H1 (cell line): ENCODE results near the gene PDE1A. TPM values are rescaled to one million over a fixed set of nuclear protein-coding genes. Genes with fewer than 3 reads are reported as not detected.

Source experiments
- CBX8 ChIP-seq: fragments of 300-800, 300-1000 bp; sonication (generic); IDR thresholded peaks from 2 replicates; pipeline ENCODE4 v1.7.1; 2016; ENCODE audit warnings: low read depth, low read length, borderline replicate concordance
- FOSL1 ChIP-seq: IDR thresholded peaks from 2 replicates; pipeline ENCODE4 v1.6.1; 2011; ENCODE audit warnings: mild to moderate bottlenecking, low read depth, low read length, moderate library complexity; ENCODE audit not compliant: insufficient read depth
- GABPA ChIP-seq: IDR thresholded peaks from 2 replicates; pipeline ENCODE4 v1.6.1; 2011; ENCODE audit warnings: mild to moderate bottlenecking, low read length, moderate library complexity, borderline replicate concordance; ENCODE audit not compliant: insufficient read depth
- SP4 ChIP-seq: IDR thresholded peaks from 2 replicates; pipeline ENCODE4 v1.6.1; 2012; ENCODE audit warnings: low read length, inconsistent platforms
- polyA plus RNA-seq, 7 experiments: library from polyadenylated mRNA; depleted of rRNA in 3 of 7; stranded (reverse) in 5 of 7; unstranded in 2 of 7; fragments of >200 nt in 5 of 7; fragments of 200-250 nt in 2 of 7; gene quantifications; 1 replicate in 5 of 7; 2 replicates in 1 of 7; 4 replicates in 1 of 7; pipeline versions ENCODE4 v1.2.1 to v1.2.3, GENCODE V29; 2011 to 2013; ENCODE audit warnings: missing spikeins in 2 of 7, mixed read lengths in 2 of 7
- total RNA-seq: library from RNA; stranded (reverse); fragmentation: NEBNext Ultra II Directional; extraction: Animal tissue kit (Norgen Biotek cat#: 25700); gene quantifications from 2 replicates; pipeline ENCODE4 v1.2.1, GENCODE V29; 2021

The PDE1A gene
- total and polyA plus RNA-seq, 2 of the 8 experiments (the other 6 are each of a cell fraction or from before 2014, with no cell fraction given): 0.34 TPM; not detected in 1

DNA sequence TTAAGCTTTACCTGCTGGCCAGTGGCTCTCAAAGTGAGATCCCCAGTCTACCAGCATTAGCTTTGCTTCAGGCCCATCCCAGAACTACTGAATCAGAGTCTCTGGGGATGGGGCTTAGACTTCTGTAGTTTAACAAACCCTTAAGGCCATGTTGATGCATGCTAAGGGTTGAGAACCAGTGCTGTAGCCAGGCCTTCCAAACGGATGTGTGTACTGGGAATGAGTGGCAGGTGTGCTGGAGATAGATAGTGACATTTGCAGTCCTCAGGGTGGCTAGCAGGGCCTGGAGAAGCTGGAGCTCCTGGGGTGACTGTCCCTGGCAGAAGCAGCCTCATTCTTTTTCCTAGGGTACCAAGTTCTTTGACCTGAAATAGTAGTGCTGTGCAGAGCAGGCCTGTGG, 292.6 kb downstream of the PDE1A start (continued):
- TF ChIP-seq GABPA: no peak
- TF ChIP-seq CBX8: no peak
- TF ChIP-seq FOSL1: no peak
- TF ChIP-seq SP4: no peak
